ENCODE measurements around the gene VIT. TPM values are rescaled to one million over a fixed set of nuclear protein-coding genes. Genes with fewer than 3 reads are reported as not detected.

VIT gene
- polyA plus RNA-seq, 1 of the 3 experiments (the other 2 are of a cell fraction), result not detected

GRCh38 chr2:36807223-36807886, 110.8 kb downstream of the VIT start (continued):
- no peak for TF ChIP-seq CHD2 (IDR thresholded peaks at IDR 0.05; ENCODE audit: low read length, partially characterized antibody)
- no peak for TF ChIP-seq SMC3 (IDR thresholded peaks at IDR 0.05; ENCODE audit: low read depth, low read length)
- no peak for TF ChIP-seq EP300 (IDR thresholded peaks at IDR 0.05; ENCODE audit: borderline replicate concordance in 1 of 2, low read depth in 1 of 2, low read length in 1 of 2)
- no peak for TF ChIP-seq MXI1 (IDR thresholded peaks at IDR 0.05; ENCODE audit: low read depth, low read length)
- TF ChIP-seq TCF12 (IDR thresholded peaks at IDR 0.05), result no peak
- TF ChIP-seq YY1 (IDR thresholded peaks at IDR 0.05; ENCODE audit: low read depth), result no peak
- no peak for TF ChIP-seq GATA2 (CRISPR knock-in tag; IDR thresholded peaks at IDR 0.05)
- TF ChIP-seq MEF2A (IDR thresholded peaks at IDR 0.05; ENCODE audit: borderline replicate concordance, low read depth), result no peak

- H3K4me2 ChIP-seq, result no peak overlapping the region
- POLR2A ChIA-PET, result no interaction called here
- no peaks in the 10 kb centered on the region for H3F3A ChIP-seq (replicated peaks; ENCODE audit: insufficient read depth)
- no peaks in the 10 kb centered on the region for H3K79me2 ChIP-seq (ENCODE audit: insufficient read depth)
- no peak overlapping the region for H3K27ac ChIP-seq (ENCODE audit: low read depth in 2 of 2, low read length in 1 of 2)
- H4K20me1 ChIP-seq (ENCODE audit: insufficient read depth), result no peaks in the 10 kb centered on the region
- CTCF ChIA-PET, result interaction anchor here (1.3 to 3.5 kb wide), 2 partner anchors 10 to 23 kb away, joined by 3 to 31 read pairs; no protein-coding TSS in a partner anchor
- no peak for DNase-seq
- TF ChIP-seq MAX (IDR thresholded peaks at IDR 0.05; ENCODE audit: low read depth), result no peak
- TF ChIP-seq IRF3 (IDR thresholded peaks at IDR 0.05; ENCODE audit: low read depth, low read length), result no peak
- no peak for TF ChIP-seq FOXJ3 (CRISPR knock-in tag; IDR thresholded peaks at IDR 0.05)
- TF ChIP-seq USF2 (IDR thresholded peaks at IDR 0.05; ENCODE audit: borderline replicate concordance, low read depth, low read length), result no peak
- no peak for TF ChIP-seq FOXM1 (IDR thresholded peaks at IDR 0.05; ENCODE audit: low read depth)
- no peak for TF ChIP-seq TAF1 (IDR thresholded peaks at IDR 0.05; ENCODE audit: borderline replicate concordance, low read depth, low read length)
- no peak for TF ChIP-seq TEAD4 (IDR thresholded peaks at IDR 0.05; ENCODE audit: borderline replicate concordance, insufficient read depth)
- TF ChIP-seq RFX5 (IDR thresholded peaks at IDR 0.05; ENCODE audit: low read length), result no peak
- no peak for TF ChIP-seq EP300 (IDR thresholded peaks at IDR 0.05; ENCODE audit: borderline replicate concordance in 1 of 2, low read depth in 1 of 2, low read length in 1 of 2)
- no peak for TF ChIP-seq REST (IDR thresholded peaks at IDR 0.05; ENCODE audit: low read depth, low read length)
- no peak for TF ChIP-seq MXI1 (IDR thresholded peaks at IDR 0.05; ENCODE audit: low read depth, low read length)
- no peak for TF ChIP-seq PBX3 (IDR thresholded peaks at IDR 0.05)
- TF ChIP-seq EZH2phosphoT487 (IDR thresholded peaks at IDR 0.05; ENCODE audit: borderline replicate concordance, low read depth), result no peak
- TF ChIP-seq RCOR1 (IDR thresholded peaks at IDR 0.05; ENCODE audit: low read length), result no peak
- TF ChIP-seq RAD21 (IDR thresholded peaks at IDR 0.05; ENCODE audit: low read length), result no peak
- no peak overlapping the region for H2AFZ ChIP-seq (ENCODE audit: low read depth)
- no peaks in the 10 kb centered on the region for H3K36me3 ChIP-seq (replicated peaks in 1 of 2; ENCODE audit: control insufficient read depth in 1 of 2, insufficient read depth in 2 of 2, low read length in 1 of 2)
- no peaks in the 10 kb centered on the region for H3K9me2 ChIP-seq
- H3K4me3 ChIP-seq (ENCODE audit: low read depth in 2 of 2, low read length in 1 of 2), result no peak overlapping the region
- WGBS (ENCODE audit: low lambda C conversion rate), result 82% methylated on average over 29 of the region's 35 CpGs
- H3K9me3 ChIP-seq, result no peaks in the 10 kb centered on the region
- no peaks in the 10 kb centered on the region for H3K27me3 ChIP-seq (ENCODE audit: insufficient read depth)
- no peaks in the 10 kb centered on the region for H3K4me1 ChIP-seq (ENCODE audit: control insufficient read depth in 1 of 2, insufficient read depth in 2 of 2, low read depth in 1 of 2, low read length in 1 of 2)
- no peak overlapping the region for H3K9ac ChIP-seq
These were observed 112.0 kb downstream of the VIT start for GRCh38 chr2:36808386-36809068.

All from SK-N-SH (cell line).